Stimulated activated CD8-positive, alpha-beta memory T cell treated with anti-CD3 and anti-CD28 coated beads, Interleukin-4, amount 100 ng/mL, for 1 hour (primary cell): ENCODE data around the gene EMILIN1.

Experiments used
- DNase-seq, 2 donors: peaks; one replicate each; pipeline ENCODE4 v3.0.0-alpha.2; 2020; ENCODE audit warnings: low read depth in 2 of 2, low spot score in 1 of 2

EMILIN1 gene

GRCh38 chr2:27079233-27080139, 1.1 kb downstream of the EMILIN1 start:
- no peak for DNase-seq

GRCh38 chr2:27080140-27080469, 1.7 kb downstream of the EMILIN1 start:
- DNase-seq, result no peak

- no peak for DNase-seq
These were observed 2.2 kb downstream of the EMILIN1 start for GRCh38 chr2:27080603-27080936.

GRCh38 chr2:27081984-27082772, 3.8 kb downstream of the EMILIN1 start:
- no peak for DNase-seq

GRCh38 chr2:27082773-27083409, 4.5 kb downstream of the EMILIN1 start:
- DNase-seq, result no peak

GRCh38 chr2:27083410-27084296, 5.2 kb downstream of the EMILIN1 start:
- no peak for DNase-seq

GRCh38 chr2:27084297-27085061, 6.1 kb downstream of the EMILIN1 start:
- DNase-seq, result no peak

- no peak for DNase-seq
These were observed 6.8 kb downstream of the EMILIN1 start for GRCh38 chr2:27085062-27085672.

- no peak for DNase-seq
These were observed 7.3 kb downstream of the EMILIN1 start for GRCh38 chr2:27085673-27086089.

GRCh38 chr2:27086090-27086723, 7.8 kb downstream of the EMILIN1 start:
- peak; percentile 93 to 97 for DNase-seq

GRCh38 chr2:27086724-27087593, 8.5 kb downstream of the EMILIN1 start, which contains the start of gene KHK:
Gene KHK (plus strand): TSS chr2:27086772. CDS start chr2:27087260, 488 bp downstream.
- DNase-seq, result no peak

GRCh38 chr2:27087823-27088410, 9.5 kb downstream of the EMILIN1 start:
- no peak for DNase-seq

GRCh38 chr2:27088634-27089033, 10.2 kb downstream of the EMILIN1 start:
- no peak for DNase-seq

GRCh38 chr2:27089111-27089954, 10.9 kb downstream of the EMILIN1 start:
- no peak for DNase-seq

- DNase-seq, result no peak
These were observed 13.6 kb downstream of the EMILIN1 start for GRCh38 chr2:27091746-27092695.
